ENCODE measurements around the gene ZNF814.
A peak's percentile ranks its signal among the peaks of the same experiment; 100 is the strongest.
"Not testable (repeated sequence)": the region's sequence is repeated elsewhere in the genome, so short reads cannot be mapped to it uniquely, and the experiment has no call there.

Gene ZNF814

DNA sequence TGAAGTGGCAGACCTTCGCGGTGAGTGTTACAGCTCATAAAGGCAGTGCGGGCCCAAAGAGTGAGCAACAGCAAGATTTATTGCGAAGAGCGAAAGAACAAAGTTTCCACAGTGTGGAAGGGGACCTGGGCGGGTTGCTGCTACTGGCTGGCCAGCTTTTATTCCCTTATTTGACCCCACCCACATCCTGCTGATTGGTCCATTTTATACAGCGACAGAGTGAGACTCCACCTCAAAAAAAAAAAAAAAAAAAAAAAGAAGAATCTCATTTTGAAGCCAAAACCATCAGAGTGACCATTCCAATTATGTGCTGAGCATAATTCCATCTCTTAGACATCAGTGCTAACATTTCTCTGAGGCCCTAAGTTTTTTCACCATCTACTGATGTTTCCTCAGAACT is 72.2 kb downstream of the ZNF814 start:
- Histone ChIP-seq H3K36me3 (ENCODE audit: insufficient read depth, low read length) (peaks cover 8% of the 10 kb centered on the region), H3K9me3 (ENCODE audit: control insufficient read depth, insufficient read depth, low read length) (no peaks in the 10 kb centered on the region), H3K4me1 (ENCODE audit: insufficient read depth, low read length) (peaks cover 10% of the 10 kb centered on the region), H3K9ac (ENCODE audit: low read depth, low read length) (no peak overlapping the region)

DNA sequence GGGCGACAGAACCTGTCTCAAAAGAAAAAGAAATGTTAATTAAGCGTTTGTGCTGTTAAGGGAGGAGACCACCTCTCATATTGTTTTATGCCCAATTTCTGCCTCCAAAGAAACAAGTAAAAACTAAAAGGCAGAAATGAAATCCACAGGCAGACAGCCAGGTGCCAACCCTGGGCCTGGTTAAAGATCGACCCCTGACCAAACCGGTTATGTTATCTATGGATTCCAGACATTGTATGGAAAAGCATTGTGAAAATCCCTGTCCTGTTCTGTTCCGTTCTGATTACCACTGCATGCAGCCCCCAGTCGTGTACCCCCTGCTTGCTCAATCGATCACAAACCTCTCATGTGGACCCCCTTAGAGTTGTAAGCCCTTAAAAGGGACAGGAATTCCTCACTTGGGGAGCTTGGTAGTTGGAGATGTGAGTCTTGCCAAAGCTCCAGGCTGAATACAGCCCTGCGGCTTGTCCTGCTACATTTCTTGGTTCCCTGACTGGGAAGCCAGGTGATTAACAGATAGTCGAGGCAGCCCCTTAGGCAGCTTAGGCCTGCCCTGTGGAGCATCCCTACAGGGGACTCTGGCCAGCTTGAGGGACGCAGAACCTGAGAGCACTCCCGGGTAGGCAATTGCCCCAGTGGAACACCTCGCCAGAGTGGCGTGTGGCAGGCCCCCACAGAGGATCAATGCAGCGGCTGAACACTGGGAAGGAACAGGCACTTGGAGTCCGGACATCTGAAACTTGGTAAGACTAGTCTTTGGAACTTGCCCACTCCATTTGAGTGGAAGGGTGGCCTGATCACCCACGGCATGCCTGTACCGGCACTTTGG is 73.4 kb downstream of the ZNF814 start:
- Histone ChIP-seq H3K9me3 (ENCODE audit: control insufficient read depth, insufficient read depth, low read length) (no peaks in the 10 kb centered on the region), H3K4me1 (ENCODE audit: insufficient read depth, low read length) (peaks cover 10% of the 10 kb centered on the region), H3K9ac (ENCODE audit: low read depth, low read length) (peak overlapping the region; percentile 68; the same call in 1 of the 2 replicates), H3K36me3 (ENCODE audit: insufficient read depth, low read length) (peaks cover 8% of the 10 kb centered on the region)

DNA sequence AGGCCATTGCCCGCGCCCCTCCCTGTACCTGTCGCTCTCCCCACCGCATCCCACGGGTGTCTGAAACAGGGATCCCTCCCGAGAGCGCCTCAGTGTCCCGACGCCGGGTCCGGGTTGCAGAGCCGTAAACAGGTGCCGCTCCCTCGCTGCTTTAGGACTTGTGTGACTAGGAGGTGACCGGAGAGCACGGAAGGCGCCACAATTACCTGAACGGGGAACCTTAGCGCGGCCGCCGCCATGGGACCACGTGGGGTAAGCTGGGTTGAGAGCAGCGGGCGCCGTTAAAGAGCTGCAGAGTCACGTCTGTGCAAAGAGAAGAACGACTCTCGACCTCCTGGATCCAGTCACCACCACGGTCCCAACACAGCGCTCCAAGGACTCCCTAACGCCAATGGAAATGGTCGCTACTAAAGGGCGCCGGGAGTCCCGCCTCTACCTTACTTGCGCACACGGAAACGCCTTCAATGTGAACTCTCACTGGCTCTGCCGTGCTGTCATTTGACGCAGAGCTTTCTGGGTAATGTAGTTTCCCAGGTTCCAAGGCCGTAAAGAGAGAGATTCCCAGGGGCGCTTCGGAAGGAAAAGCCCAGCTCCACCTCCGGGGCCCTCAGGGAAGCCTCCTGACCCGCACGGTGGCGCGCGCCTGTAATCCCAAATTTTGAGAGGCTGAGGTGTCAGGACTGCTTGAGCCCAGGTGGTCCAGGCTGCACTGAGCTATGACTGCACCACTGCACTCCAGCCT is 74.2 kb downstream of the ZNF814 start, which contains the start of gene ZNF552:
ZNF552 (minus strand) TSS at position 409 of the 742 bp plus-strand sequence; CDS start at position 239, 170 bp downstream.
- Histone ChIP-seq H3K9ac (ENCODE audit: low read depth, low read length) (peak within 1 kb of the TSS; percentile 68), H3K4me1 (ENCODE audit: insufficient read depth, low read length) (peaks cover 10% of the 10 kb centered on the region), H3K36me3 (ENCODE audit: insufficient read depth, low read length) (peaks cover 8% of the 10 kb centered on the region), H3K9me3 (ENCODE audit: control insufficient read depth, insufficient read depth, low read length) (no peaks in the 10 kb centered on the region)

DNA sequence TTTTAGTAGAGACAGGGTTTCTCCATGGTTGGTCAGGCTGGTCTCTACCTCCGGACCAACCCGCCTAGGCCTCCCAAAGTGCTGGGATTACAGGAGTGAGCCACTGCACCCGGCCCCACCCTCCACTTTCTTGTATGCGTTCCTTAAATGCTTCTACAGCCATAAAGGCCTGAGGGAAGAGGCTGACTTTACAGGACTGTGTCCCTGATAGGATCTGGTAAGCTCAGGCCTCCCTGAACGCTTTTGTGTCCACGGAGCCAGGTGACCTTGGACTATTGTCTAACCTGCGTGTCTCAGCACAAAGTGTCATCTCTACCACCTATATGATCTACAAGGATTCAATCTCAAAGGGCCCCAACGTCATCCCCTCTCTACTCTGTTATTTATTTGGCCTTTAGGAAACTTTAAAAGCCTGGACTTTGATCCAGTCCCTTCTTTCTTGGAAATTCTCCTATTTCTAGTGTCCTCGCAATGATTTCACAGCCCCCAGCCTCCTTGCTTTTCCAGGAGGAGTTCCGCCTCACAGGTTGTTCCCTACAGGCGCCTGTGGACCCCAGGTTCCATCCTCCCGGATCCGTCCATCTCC is 74.8 kb downstream of the ZNF814 start:
- peaks cover 10% of the 10 kb centered on the region for H3K4me1 ChIP-seq (ENCODE audit: insufficient read depth, low read length)
- H3K9ac ChIP-seq (ENCODE audit: low read depth, low read length), result peak overlapping the region; percentile 68
- H3K9me3 ChIP-seq (ENCODE audit: control insufficient read depth, insufficient read depth, low read length), result no peaks in the 10 kb centered on the region
- H3K36me3 ChIP-seq (ENCODE audit: insufficient read depth, low read length), result peaks cover 8% of the 10 kb centered on the region

DNA sequence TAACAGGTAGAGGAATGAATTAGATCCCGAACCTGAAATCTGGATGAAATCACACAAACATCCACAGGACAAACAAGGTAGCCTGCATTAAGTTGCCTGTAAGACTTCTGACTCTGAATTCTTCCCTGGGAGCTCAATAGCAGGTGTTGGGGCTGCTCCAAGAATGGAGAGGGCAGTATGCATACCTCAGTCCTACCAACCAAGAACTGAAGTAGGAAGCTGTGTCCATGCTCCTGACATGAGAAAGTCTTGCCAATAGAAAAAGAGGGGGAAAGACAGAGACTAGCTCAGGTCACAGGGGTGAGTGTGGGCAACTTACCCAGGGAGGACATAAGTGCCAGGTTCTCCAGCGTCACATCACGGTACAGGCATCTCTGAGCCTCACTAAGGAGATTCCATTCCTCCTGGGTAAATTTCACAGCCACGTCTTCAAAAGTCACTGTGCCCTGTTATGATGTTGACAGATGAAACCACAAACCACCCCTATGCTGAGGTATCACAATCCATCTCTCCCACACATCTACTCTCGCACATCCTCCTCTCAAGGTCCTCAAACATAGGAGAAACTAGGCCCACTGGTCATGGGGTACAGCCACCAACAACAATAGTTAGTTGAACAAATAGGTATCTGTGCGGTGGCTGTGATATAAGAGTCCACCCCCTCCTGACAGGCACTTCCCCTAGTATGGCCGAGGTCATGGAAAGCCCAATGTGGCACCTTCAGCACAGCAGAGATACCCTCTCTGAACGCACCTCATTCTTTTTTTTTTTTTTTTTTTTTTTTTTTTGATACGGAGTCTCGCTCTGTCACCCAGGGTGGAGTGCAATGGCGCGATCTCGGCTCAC is 75.6 kb downstream of the ZNF814 start:
- not testable (repeated sequence) for H3K9me3 ChIP-seq (ENCODE audit: control insufficient read depth, insufficient read depth, low read length); H3K36me3 ChIP-seq (ENCODE audit: insufficient read depth, low read length); H3K4me1 ChIP-seq (ENCODE audit: insufficient read depth, low read length)
- H3K9ac ChIP-seq (ENCODE audit: low read depth, low read length), result peak overlapping the region; percentile 68; the same call in 1 of the 2 replicates

DNA sequence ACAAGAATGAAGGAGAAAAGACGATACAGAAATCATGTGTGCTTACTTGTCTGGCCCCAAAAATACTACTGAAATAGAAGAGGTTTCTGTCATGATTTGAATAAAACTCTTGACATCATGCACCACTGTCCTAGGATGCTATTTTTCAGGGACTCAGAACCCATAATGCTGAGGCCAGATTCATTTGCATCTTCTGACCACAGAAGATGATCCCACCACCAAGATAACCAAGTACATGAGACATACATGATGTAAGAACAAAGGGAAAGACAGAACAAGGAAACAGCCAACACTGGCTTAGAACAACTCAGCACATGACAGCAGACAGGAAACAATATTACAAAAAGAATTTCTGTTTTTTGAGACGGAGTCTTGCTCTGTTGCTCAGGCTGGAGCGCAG is 76.6 kb downstream of the ZNF814 start:
- no peaks in the 10 kb centered on the region for H3K9me3 ChIP-seq (ENCODE audit: control insufficient read depth, insufficient read depth, low read length)
- no peaks in the 10 kb centered on the region for H3K4me1 ChIP-seq (ENCODE audit: insufficient read depth, low read length)
- H3K36me3 ChIP-seq (ENCODE audit: insufficient read depth, low read length), result peaks cover 11% of the 10 kb centered on the region
- H3K9ac ChIP-seq (ENCODE audit: low read depth, low read length), result no peak overlapping the region

DNA sequence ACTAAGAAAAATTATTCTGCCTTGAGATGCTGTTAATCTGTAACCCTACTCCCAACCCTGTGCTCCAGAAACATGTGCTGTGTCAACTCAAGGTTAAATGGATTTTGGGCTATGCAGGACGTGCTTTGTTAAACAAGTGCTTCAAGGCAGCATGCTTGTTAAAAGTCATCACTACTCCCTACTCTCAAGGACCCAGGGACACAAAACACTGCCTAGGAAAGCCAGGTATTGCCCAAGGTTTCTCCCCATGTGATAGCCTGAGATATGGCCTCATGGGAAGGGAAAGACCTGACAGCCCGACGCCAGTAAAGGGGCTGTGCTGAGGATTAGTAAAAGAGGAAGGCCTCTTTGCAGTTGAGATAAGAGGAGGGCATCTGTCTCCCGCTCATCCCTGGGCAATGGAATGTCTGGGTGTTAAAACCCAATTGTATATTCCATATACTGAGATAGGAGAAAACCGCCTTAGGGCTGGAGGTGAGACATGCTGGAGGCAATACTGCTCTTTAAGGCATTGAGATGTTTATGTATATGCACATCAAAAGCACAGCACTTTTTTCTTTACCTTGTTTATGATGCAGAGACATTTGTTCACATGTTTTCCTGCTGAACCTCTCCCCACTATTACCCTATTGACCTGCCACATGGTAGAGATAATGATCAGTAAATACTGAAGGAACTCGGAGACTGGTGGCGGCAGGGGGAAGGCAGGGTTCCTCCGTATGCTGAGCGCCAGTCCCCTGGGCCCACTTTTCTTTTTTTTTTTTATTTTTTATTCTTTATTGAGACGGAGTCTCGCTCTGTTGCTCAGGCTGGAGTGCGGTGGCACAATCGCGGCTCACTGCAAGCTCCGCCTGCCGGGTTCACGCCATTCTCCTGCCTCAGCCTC is 78.2 kb downstream of the ZNF814 start:
- H3K9ac ChIP-seq (ENCODE audit: low read depth, low read length); H3K4me1 ChIP-seq (ENCODE audit: insufficient read depth, low read length); H3K9me3 ChIP-seq (ENCODE audit: control insufficient read depth, insufficient read depth, low read length): not testable (repeated sequence)
- H3K36me3 ChIP-seq (ENCODE audit: insufficient read depth, low read length), result peaks cover 15% of the 10 kb centered on the region

DNA sequence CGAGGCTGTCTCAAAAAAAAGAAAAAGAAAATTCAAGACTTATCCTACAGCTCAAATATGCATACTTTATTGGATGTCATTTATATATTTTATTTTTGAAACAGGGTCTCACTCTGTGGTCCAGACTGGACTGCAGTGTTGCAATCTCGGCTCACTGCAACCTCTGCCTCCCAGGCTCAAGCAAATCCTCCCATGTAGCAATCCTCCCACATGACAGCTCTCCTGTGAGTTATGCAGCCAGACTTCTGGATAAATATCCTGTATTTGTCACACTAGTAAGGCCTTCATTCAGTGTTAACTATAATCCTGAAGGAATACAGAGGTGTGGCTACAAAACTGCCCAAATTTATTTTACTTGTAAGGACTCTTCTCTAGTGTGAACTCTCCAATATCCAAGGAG is 81.3 kb downstream of the ZNF814 start:
- Histone ChIP-seq H3K9me3 (ENCODE audit: control insufficient read depth, insufficient read depth, low read length) (no peaks in the 10 kb centered on the region), H3K4me1 (ENCODE audit: insufficient read depth, low read length) (peaks cover 8% of the 10 kb centered on the region), H3K9ac (ENCODE audit: low read depth, low read length) (no peak overlapping the region), H3K36me3 (ENCODE audit: insufficient read depth, low read length) (peaks cover 11% of the 10 kb centered on the region)

DNA sequence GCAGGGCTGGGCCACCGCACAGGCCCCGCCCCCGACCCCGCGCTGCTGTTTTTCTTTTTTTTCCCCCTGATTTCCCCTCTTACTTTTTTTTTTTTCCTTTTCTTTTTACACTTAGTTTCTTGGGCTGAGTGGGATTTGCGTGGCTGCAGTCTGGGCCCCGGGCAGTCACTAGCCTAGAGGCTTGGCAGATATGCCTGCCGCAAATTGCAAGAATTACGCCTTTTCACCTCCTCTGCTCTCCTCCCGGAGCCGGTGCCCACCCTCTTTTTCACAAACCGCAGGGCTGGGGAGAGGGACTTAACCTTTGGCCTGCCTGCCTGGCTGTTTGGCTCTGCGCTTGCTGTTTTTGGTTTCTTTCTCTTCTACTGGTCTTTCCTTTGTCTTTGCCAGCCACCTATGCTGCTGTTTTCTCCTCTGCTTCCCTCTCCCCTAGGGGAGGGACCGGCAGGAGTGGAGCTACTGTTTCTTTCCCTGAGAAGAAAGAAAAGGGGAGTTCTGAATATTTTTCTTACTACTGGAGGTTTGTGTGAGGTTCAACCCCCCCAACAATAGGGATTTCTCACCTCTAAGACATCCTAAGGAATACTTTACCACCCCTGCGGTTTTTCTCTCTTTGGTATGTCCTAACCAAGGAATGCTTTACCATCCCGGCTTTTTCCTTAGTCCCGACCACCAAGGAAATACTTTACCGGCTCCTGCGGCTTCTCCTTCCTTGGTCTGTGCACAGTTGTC is 85.1 kb downstream of the ZNF814 start:
- Histone ChIP-seq H3K36me3 (ENCODE audit: insufficient read depth, low read length) (peaks cover 7% of the 10 kb centered on the region; the same call in 1 of the 2 replicates), H3K9ac (ENCODE audit: low read depth, low read length) (peak overlapping the region; percentile 97), H3K9me3 (ENCODE audit: control insufficient read depth, insufficient read depth, low read length) (no peaks in the 10 kb centered on the region), H3K4me1 (ENCODE audit: insufficient read depth, low read length) (peaks cover 36% of the 10 kb centered on the region)

DNA sequence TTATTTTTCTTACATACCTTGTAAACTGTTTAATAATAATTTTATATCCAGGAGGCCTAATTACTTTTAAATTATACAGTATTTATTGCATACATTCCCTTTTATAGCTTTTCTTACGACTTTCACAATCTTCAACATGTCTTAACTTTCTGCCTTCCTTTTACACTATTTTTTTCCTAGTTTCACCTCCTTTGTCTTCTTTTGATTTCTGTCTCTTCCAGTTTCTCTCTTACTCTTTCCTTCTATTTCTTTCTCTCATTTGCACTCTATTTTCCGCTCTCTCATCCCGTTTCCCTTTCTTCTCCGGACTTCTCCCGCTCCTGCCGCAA is 85.6 kb downstream of the ZNF814 start:
- Histone ChIP-seq H3K4me1 (ENCODE audit: insufficient read depth, low read length) (peaks cover 40% of the 10 kb centered on the region), H3K9ac (ENCODE audit: low read depth, low read length) (peak overlapping the region; percentile 97), H3K9me3 (ENCODE audit: control insufficient read depth, insufficient read depth, low read length) (no peaks in the 10 kb centered on the region), H3K36me3 (ENCODE audit: insufficient read depth, low read length) (peaks cover 7% of the 10 kb centered on the region; the same call in 1 of the 2 replicates)

DNA sequence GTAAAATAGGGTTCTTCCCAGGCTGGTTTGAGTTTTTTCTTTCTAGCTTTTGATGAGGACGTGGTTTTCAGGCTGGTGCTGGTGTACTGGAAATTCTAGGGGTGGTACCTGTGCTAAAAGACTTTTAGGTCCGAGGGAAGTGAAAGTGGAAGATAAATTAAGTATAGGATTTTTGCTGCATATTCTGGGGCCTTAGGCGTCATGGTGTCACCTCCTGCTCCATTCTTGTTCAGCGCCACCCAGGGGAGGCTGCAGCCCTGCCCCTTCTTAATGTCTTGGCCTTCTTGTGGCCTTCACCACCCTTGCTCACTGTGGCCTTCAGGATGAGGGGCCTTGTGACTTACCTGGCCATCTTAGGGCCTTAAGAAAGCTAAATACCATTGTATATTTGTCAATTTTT is 86.6 kb downstream of the ZNF814 start:
- Histone ChIP-seq H3K9ac (ENCODE audit: low read depth, low read length) (peak overlapping the region; percentile 17), H3K36me3 (ENCODE audit: insufficient read depth, low read length) (0 out of 2 replicates have a peak, but pooled peaks cover 5% of the 10 kb centered on the region), H3K9me3 (ENCODE audit: control insufficient read depth, insufficient read depth, low read length) (no peaks in the 10 kb centered on the region), H3K4me1 (ENCODE audit: insufficient read depth, low read length) (peaks cover 40% of the 10 kb centered on the region)

DNA sequence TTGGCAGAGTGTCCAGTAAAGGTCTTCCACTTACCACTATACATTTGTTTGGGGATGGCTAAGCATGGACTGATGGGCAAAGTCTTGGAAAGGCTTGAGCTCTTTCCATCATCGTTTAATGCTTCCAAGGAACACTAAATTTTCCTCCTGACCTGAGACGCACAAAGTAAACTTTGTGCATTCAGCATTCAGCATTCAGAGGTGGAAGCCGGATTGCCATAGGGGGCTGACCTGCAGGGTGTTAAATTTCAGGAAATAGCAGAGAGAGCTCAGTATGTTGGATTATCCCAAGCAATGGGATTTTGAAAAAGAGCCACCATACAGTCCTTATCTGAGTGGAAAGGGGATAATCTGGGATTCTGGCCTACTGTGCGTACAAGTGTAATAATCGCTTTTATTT is 88.1 kb downstream of the ZNF814 start:
- H3K4me1 ChIP-seq (ENCODE audit: insufficient read depth, low read length), result peaks cover 38% of the 10 kb centered on the region
- H3K9me3 ChIP-seq (ENCODE audit: control insufficient read depth, insufficient read depth, low read length), result no peaks in the 10 kb centered on the region
- 0 out of 2 replicates have a peak, but pooled peaks cover 1% of the 10 kb centered on the region for H3K36me3 ChIP-seq (ENCODE audit: insufficient read depth, low read length)
- no peak overlapping the region; the same call in 1 of the 2 replicates for H3K9ac ChIP-seq (ENCODE audit: low read depth, low read length)
